K562 (cell line): ENCODE results near the gene UBE2Q1. TPM values are rescaled to one million over a fixed set of nuclear protein-coding genes. Genes with fewer than 3 reads are reported as not detected.

ENCODE experiments used
- ATAC-seq: fragments of 200-7000 bp; cut with Tn5 transposase; 3 replicates; pipeline ENCODE4 v1.9.1; 2020; ENCODE audit warnings: moderate library complexity
- BruUV-seq: library from RNA; stranded (reverse); fragments of 400-500 nt; replicated peaks from 2 replicates; lab custom pipeline; 2021; lab: Mats Ljungman, UMichigan
- CTCF ChIA-PET: fragments of 300-600 bp; formaldehyde crosslinking; extraction: SDS; loops from one replicate; lab custom pipeline; 2021; ENCODE audit warnings: low intra/inter-chr PET ratio; lab: Yijun Ruan, JAX
- POLR2A ChIA-PET: fragments of 300-600, 350-650 bp; sonication (Branson Sonifier 250); formaldehyde crosslinking; extraction: SDS; loops from one replicate; lab custom pipeline; 2021; ENCODE audit warnings: antibody characterized with exemption, inconsistent platforms; lab: Yijun Ruan, JAX
- DNase-seq, 4 experiments: peaks; one replicate each; pipeline versions ENCODE4 v3.0.0 to v3.0.0-alpha.2; 2011 to 2018; ENCODE audit warnings: low spot score in 3 of 4, mixed read lengths in 3 of 4; ENCODE audit errors: extremely low read depth in 1 of 4
- FAIRE-seq: peaks from 2 replicates; lab custom pipeline; 2011; peaks lifted over from hg19 to GRCh38; lab: Jason Lieb, UNC
- H2AFZ ChIP-seq: 2 replicates; pipeline ENCODE4 v1.6.0; 2011; ENCODE audit warnings: low read depth, low read length, control low read depth, inconsistent platforms
- H3K27ac ChIP-seq: fragments of 200-600 bp; 3 replicates; pipeline ENCODE4 v1.8.0; 2011; ENCODE audit warnings: low read depth, mild to moderate bottlenecking, control low read depth, inconsistent platforms, low read length, moderate library complexity, mixed read lengths; ENCODE audit errors: extremely low read depth
- H3K27me3 ChIP-seq, 2 experiments: fragments of 300-600 bp in 1 of 2; 2 replicates in 1 of 2; 3 replicates in 1 of 2; pipeline versions ENCODE4 v1.6.0 to v1.8.0; 2011; ENCODE audit warnings: inconsistent platforms in 2 of 2, low read length in 2 of 2, mild to moderate bottlenecking in 1 of 2, mixed read lengths in 1 of 2, moderate library complexity in 1 of 2; ENCODE audit not compliant: control insufficient read depth in 2 of 2, insufficient read depth in 2 of 2
- H3K36me3 ChIP-seq: fragments of 300-600 bp; 3 replicates; pipeline ENCODE4 v1.8.0; 2011; ENCODE audit warnings: mild to moderate bottlenecking, low read length, inconsistent platforms; ENCODE audit not compliant: control insufficient read depth, insufficient read depth
- H3K4me1 ChIP-seq, 2 experiments: fragments of 200-600 bp in 1 of 2; replicated peaks in 1 of 2; 2 replicates in 1 of 2; 3 replicates in 1 of 2; pipeline versions ENCODE4 v1.5.1 to v1.8.0; 2011; ENCODE audit warnings: inconsistent platforms in 2 of 2, low read length in 2 of 2, mild to moderate bottlenecking in 1 of 2, mixed read lengths in 1 of 2, moderate library complexity in 1 of 2; ENCODE audit not compliant: control insufficient read depth in 2 of 2, insufficient read depth in 2 of 2
- H3K4me2 ChIP-seq: 2 replicates; pipeline ENCODE4 v1.6.1; 2011; ENCODE audit warnings: low read length, control low read depth, inconsistent platforms, mixed read lengths; ENCODE audit not compliant: insufficient read depth
- H3K4me3 ChIP-seq: fragments of 200-600 bp; sonication (generic), shearing (Covaris generic); 2 replicates; pipeline ENCODE4 v1.5.1; 2016; ENCODE audit warnings: control low read depth, inconsistent platforms
- H3K79me2 ChIP-seq: fragments of 200-600 bp; 3 replicates; pipeline ENCODE4 v1.8.0; 2011; ENCODE audit warnings: low read length, inconsistent platforms; ENCODE audit not compliant: control insufficient read depth, insufficient read depth
- H3K9ac ChIP-seq, 2 experiments: 2 replicates each; pipeline versions ENCODE4 v1.6.0 to v1.6.1; 2011; ENCODE audit warnings: low read depth in 2 of 2, low read length in 2 of 2, control low read depth in 1 of 2, inconsistent platforms in 1 of 2, mild to moderate bottlenecking in 1 of 2, mixed read lengths in 1 of 2; ENCODE audit not compliant: insufficient read depth in 1 of 2
- H3K9me1 ChIP-seq: one replicate; pipeline ENCODE4 v1.6.0; 2011; ENCODE audit warnings: inconsistent platforms, mild to moderate bottlenecking, low read length, moderate library complexity; ENCODE audit not compliant: control insufficient read depth, insufficient read depth
- H3K9me3 ChIP-seq: replicated peaks from 2 replicates; pipeline ENCODE4 v1.5.1; 2011; ENCODE audit warnings: low read depth, low read length, inconsistent platforms; ENCODE audit not compliant: control insufficient read depth, insufficient read depth
- H4K20me1 ChIP-seq: replicated peaks from 2 replicates; pipeline ENCODE4 v1.6.1; 2011; ENCODE audit warnings: low read length, inconsistent platforms, mixed read lengths; ENCODE audit not compliant: control insufficient read depth, insufficient read depth
- BHLHE40 ChIP-seq: IDR thresholded peaks from 2 replicates; pipeline ENCODE4 v1.6.1; 2011; ENCODE audit warnings: low read length, improper control_type of control experiment
- BRCA1 ChIP-seq, 2 experiments: fragments of 450-650 bp in 1 of 2; sonication (generic) in 1 of 2; formaldehyde crosslinking in 1 of 2; IDR thresholded peaks; 2 replicates each; pipeline versions ENCODE4 v1.5.0 to v1.6.1; 2017 to 2020; ENCODE audit warnings: mild to moderate bottlenecking in 1 of 2, missing genetic modification reagents in 1 of 2
- CHD1 ChIP-seq: fragments of 200-600 bp; sonication (generic); IDR thresholded peaks from one replicate; pipeline ENCODE4 v1.6.1; 2012; ENCODE audit warnings: mild to moderate bottlenecking, moderate library complexity, low read length, inconsistent platforms
- DMBX1 ChIP-seq: fragments of 250-450 bp; sonication (Bioruptor Pico); IDR thresholded peaks from 2 replicates; pipeline ENCODE4 v1.8.0; 2022; ENCODE audit warnings: inconsistent platforms, mild to moderate bottlenecking, moderate library complexity, borderline replicate concordance
- GABPA ChIP-seq: fragments of 200-800 bp; sonication (Bioruptor generic); conservative IDR thresholded peaks from 2 replicates; pipeline ENCODE4 v1.6.1; 2016; ENCODE audit warnings: low read depth, missing genetic modification characterization, missing compliant biosample characterization
- HNRNPL ChIP-seq: fragments of 200-400 bp; formaldehyde crosslinking; IDR thresholded peaks from 2 replicates; pipeline ENCODE4 v1.6.1; 2017; ENCODE audit warnings: low read depth, mild to moderate bottlenecking, low read length
- HNRNPLL ChIP-seq: fragments of 200-400 bp; formaldehyde crosslinking; IDR thresholded peaks from 2 replicates; pipeline ENCODE4 v1.6.1; 2017; ENCODE audit warnings: low read length, low read depth, mild to moderate bottlenecking; ENCODE audit not compliant: poor library complexity, severe bottlenecking
- KDM4B ChIP-seq, 2 experiments: fragments of 450-650 bp in 1 of 2; sonication (generic) in 1 of 2; IDR thresholded peaks; 2 replicates each; pipeline ENCODE4 v1.6.1; 2016 to 2017; ENCODE audit warnings: borderline replicate concordance in 2 of 2, antibody characterized with exemption in 1 of 2, low read depth in 1 of 2, mild to moderate bottlenecking in 1 of 2
- NCOR1 ChIP-seq: fragments of 450-650 bp; IDR thresholded peaks from 2 replicates; pipeline ENCODE4 v1.6.1; 2016; ENCODE audit warnings: mild to moderate bottlenecking, moderate library complexity
- NFIC ChIP-seq: fragments of 450-650 bp; IDR thresholded peaks from 2 replicates; pipeline ENCODE4 v1.6.1; 2017; ENCODE audit warnings: mild to moderate bottlenecking, inconsistent platforms
- PHF20 ChIP-seq: fragments of 450-650 bp; IDR thresholded peaks from 2 replicates; pipeline ENCODE4 v1.6.1; 2018; ENCODE audit not compliant: partially characterized antibody
- PTTG1 ChIP-seq: fragments of 450-650 bp; IDR thresholded peaks from 2 replicates; pipeline ENCODE4 v1.6.1; 2016; ENCODE audit warnings: low read depth, mild to moderate bottlenecking, missing genetic modification characterization, missing compliant biosample characterization
- RBM22 ChIP-seq: fragments of 200-400 bp; formaldehyde crosslinking; IDR thresholded peaks from 2 replicates; pipeline ENCODE4 v1.6.1; 2018; ENCODE audit warnings: low read length, low read depth; ENCODE audit not compliant: poor library complexity, severe bottlenecking
- SMAD2 ChIP-seq: fragments of 150-350 bp; IDR thresholded peaks from 2 replicates; pipeline ENCODE4 v1.6.1; 2014; ENCODE audit warnings: low read depth, mild to moderate bottlenecking, low read length
- SNRNP70 ChIP-seq: fragments of 200-400 bp; formaldehyde crosslinking; optimal IDR thresholded peaks from 2 replicates; pipeline ENCODE3; 2017; ENCODE audit warnings: low read depth, low read length
- SRSF3 ChIP-seq: fragments of 200-400 bp; formaldehyde crosslinking; IDR thresholded peaks from 2 replicates; pipeline ENCODE4 v1.6.1; 2016; ENCODE audit warnings: mild to moderate bottlenecking, low read length, moderate library complexity; ENCODE audit not compliant: insufficient read depth
- TAL1 ChIP-seq: fragments of 450-650 bp; IDR thresholded peaks from 2 replicates; pipeline ENCODE4 v1.6.1; 2016; ENCODE audit warnings: mild to moderate bottlenecking
- TEAD4 ChIP-seq, 2 experiments: sonication (generic) in 1 of 2; formaldehyde crosslinking in 1 of 2; IDR thresholded peaks; 2 replicates each; pipeline versions ENCODE4 v1.6.1 to v1.8.0; 2012 to 2022; ENCODE audit warnings: borderline replicate concordance in 1 of 2, inconsistent platforms in 1 of 2, low read length in 1 of 2, mild to moderate bottlenecking in 1 of 2, missing genetic modification reagents in 1 of 2
- WHSC1 ChIP-seq: IDR thresholded peaks from one replicate; pipeline ENCODE4 v1.6.1; 2012; ENCODE audit warnings: low read length, control low read depth, inconsistent platforms
- ZBTB7A ChIP-seq: IDR thresholded peaks from 2 replicates; pipeline ENCODE4 v1.6.1; 2011; ENCODE audit warnings: low read depth, mild to moderate bottlenecking, low read length, moderate library complexity, borderline replicate concordance; ENCODE audit not compliant: control insufficient read depth
- ZNF253 ChIP-seq: fragments of 250-450 bp; sonication (Bioruptor Pico); conservative IDR thresholded peaks from 2 replicates; pipeline ENCODE4 v1.6.1; 2021; ENCODE audit warnings: mild to moderate bottlenecking
- ZNF431 ChIP-seq: sonication (generic); formaldehyde crosslinking; IDR thresholded peaks from 2 replicates; pipeline ENCODE4 v1.8.0; 2022; ENCODE audit warnings: mild to moderate bottlenecking, missing genetic modification reagents
- ZNF79 ChIP-seq: fragments of 250-450 bp; sonication (Bioruptor Pico); IDR thresholded peaks from 2 replicates; pipeline ENCODE4 v1.4.0; 2020; ENCODE audit warnings: low read depth, mild to moderate bottlenecking, moderate library complexity
- in situ Hi-C: fragments of 300-500 bp; cut with MboI; formaldehyde crosslinking; loops from 4 replicates; pipeline ENCODE4 v1.15.0; 2018; ENCODE audit warnings: inconsistent platforms, mixed read lengths
- intact Hi-C: fragments of 100-400 bp; cut with micrococcal nuclease; formaldehyde crosslinking; loops from 2 replicates; pipeline ENCODE4 v1.14.2; 2022
- polyA plus RNA-seq, 8 experiments: library from polyadenylated mRNA; depleted of rRNA in 4 of 8; stranded (reverse) in 5 of 8; unstranded in 3 of 8; fragments of >200 nt; fragmentation: Nextera tagmentation in 2 of 8; fragmentation: Illumina TruSeq in 1 of 8; extraction: Ambion mirVana in 2 of 8; extraction: Trizol in 1 of 8; gene quantifications; 2 replicates each; pipeline versions ENCODE4 v1.2.1 to v1.2.3, GENCODE V29; 2011 to 2014; ENCODE audit warnings: inconsistent platforms in 1 of 8, missing spikeins in 1 of 8
- total RNA-seq, 7 experiments: library from RNA; depleted of rRNA in 6 of 7; stranded (reverse); fragments of >200 nt in 6 of 7; fragmentation: Illumina TruSeq in 2 of 7; extraction: Trizol in 2 of 7; gene quantifications; 2 replicates each; pipeline versions ENCODE4 v1.2.1 to v1.2.3, GENCODE V29; 2011 to 2021; ENCODE audit warnings: low replicate concordance in 1 of 7
- TF ChIP-seq, protein P1 (sequence below): IDR thresholded peaks from 2 replicates; pipeline ENCODE4 v1.6.1; 2016; ENCODE audit warnings: missing genetic modification characterization, missing compliant biosample characterization

Gene UBE2Q1
- total and polyA plus RNA-seq, 9 of the 15 experiments (the other 6 are each of a cell fraction or from before 2014, with no cell fraction given), result 8.0 to 58.8 (median 27.6) TPM

DNA sequence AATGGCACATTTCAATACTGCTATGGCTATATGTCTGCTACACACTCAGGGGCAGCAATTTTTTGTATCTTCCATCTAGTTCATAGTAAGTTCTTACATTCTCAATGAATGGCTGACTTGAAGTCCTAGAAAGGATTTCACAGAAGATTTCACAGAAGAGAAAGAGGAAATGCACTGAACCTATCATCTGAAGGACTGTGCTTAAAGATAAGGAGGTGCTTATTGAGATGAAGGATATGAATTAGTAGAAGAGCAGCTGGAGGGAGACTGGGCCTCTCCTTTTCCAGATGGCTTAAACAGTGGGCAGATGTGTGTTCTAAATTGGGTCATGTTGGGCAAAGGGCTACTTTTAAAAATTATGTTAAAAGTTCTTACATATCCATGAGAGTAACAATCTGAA is 34.9 kb upstream of the UBE2Q1 start:
- BruUV-seq, result no TSS peak
- Histone ChIP-seq H3K9me1 (no peaks in the 10 kb centered on the region), H4K20me1 (no peaks in the 10 kb centered on the region), H2AFZ (no peak overlapping the region), H3K9me3 (no peaks in the 10 kb centered on the region), H3K4me2 (no peak overlapping the region), H3K27ac (no peak overlapping the region), H3K79me2 (0 out of 3 replicates have a peak, but pooled peaks cover 2% of the 10 kb centered on the region), H3K9ac (no peak overlapping the region), H3K36me3 (peaks cover 94% of the 10 kb centered on the region), H3K4me3 (no peak overlapping the region), H3K27me3 (no peaks in the 10 kb centered on the region), H3K4me1 (peaks cover 0 to 10% of the 10 kb centered on the region in 2 experiments; a peak in 3 of 5 replicates)
- POLR2A ChIA-PET, result interaction anchor here (0.7 to 2.7 kb wide), 5 partner anchors 11 to 414 kb away, joined by 3 to 9 read pairs (median 3); no protein-coding TSS in a partner anchor
- peak in 1 of 4 experiments; percentile 18 for DNase-seq
- FAIRE-seq, result no peak
- CTCF ChIA-PET, result no interaction called here
- in situ Hi-C loops (no loop called here), intact Hi-C loops (loop anchor here (1.0 kb wide), 1 partner anchor 34 kb away; no protein-coding TSS in a partner anchor)
- ATAC-seq, result peak; percentile 48; the same call in 2 of the 3 replicates
- TF ChIP-seq HNRNPL (no peak), ZBTB7A (no peak), PHF20 (no peak), CHD1 (no peak), SNRNP70 (no peak), KDM4B (IDR thresholded peaks at IDR 0.05; ENCODE audit: borderline replicate concordance in 2 of 2, low read depth in 1 of 2) (no peak), TAL1 (peak; percentile 70), NFIC (peak; percentile 26; the same call in 1 of the 2 replicates), TEAD4 (IDR thresholded peaks at IDR 0.05; ENCODE audit: low read length) (peak; percentile 83), TEAD4 (CRISPR knock-in tag; IDR thresholded peaks at IDR 0.05; ENCODE audit: borderline replicate concordance) (no peak), HNRNPLL (no peak), ZNF431 (no peak), SRSF3 (no peak), PTTG1 (tag) (no peak), RBM22 (no peak), DMBX1 (CRISPR knock-in tag) (no peak), GABPA (no peak), ZNF253 (no peak), BHLHE40 (no peak), WHSC1 (no peak), BRCA1 (IDR thresholded peaks at IDR 0.05) (no peak), BRCA1 (CRISPR knock-in tag; IDR thresholded peaks at IDR 0.05) (no peak), SMAD2 (no peak), NCOR1 (0 out of 2 replicates have a peak, but pooled peaks have one; percentile 26), ZNF79 (CRISPR knock-in tag) (no peak)
- TF ChIP-seq, protein P1, sequence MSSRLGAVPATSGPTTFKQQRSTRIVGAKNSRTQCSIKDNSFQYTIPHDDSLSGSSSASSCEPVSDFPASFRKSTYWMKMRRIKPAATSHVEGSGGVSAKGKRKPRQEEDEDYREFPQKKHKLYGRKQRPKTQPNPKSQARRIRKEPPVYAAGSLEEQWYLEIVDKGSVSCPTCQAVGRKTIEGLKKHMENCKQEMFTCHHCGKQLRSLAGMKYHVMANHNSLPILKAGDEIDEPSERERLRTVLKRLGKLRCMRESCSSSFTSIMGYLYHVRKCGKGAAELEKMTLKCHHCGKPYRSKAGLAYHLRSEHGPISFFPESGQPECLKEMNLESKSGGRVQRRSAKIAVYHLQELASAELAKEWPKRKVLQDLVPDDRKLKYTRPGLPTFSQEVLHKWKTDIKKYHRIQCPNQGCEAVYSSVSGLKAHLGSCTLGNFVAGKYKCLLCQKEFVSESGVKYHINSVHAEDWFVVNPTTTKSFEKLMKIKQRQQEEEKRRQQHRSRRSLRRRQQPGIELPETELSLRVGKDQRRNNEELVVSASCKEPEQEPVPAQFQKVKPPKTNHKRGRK, result no peak
